ENCODE data around the gene SPACA5B. TPM values are rescaled to one million over a fixed set of nuclear protein-coding genes. Genes with fewer than 3 reads are reported as not detected.

The SPACA5B gene
- total and polyA plus RNA-seq, 10 of the 15 experiments (the other 5 are each of a cell fraction or from before 2014, with no cell fraction given): 1.0 TPM; not detected in 9

DNA sequence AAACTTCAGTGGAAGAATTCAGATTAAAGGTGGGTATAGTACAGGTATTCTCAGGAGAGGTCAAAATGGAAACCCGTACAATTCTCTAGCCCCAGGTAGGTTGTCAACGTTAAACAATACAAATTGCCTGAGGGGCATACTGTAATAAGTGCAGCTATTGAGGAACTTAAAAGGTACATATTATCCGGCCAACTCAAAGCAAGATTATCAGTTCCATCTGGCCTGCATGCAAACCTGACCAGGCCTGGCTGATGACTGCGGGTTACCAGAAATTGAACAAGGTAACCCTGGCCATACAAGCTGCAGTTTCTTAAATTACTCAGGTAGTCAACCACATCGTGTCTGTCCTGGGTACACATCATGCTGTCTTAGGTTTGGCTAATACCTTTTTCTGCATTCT, 46.7 kb upstream of the SPACA5B start (continued):
- TF ChIP-seq, protein P1, sequence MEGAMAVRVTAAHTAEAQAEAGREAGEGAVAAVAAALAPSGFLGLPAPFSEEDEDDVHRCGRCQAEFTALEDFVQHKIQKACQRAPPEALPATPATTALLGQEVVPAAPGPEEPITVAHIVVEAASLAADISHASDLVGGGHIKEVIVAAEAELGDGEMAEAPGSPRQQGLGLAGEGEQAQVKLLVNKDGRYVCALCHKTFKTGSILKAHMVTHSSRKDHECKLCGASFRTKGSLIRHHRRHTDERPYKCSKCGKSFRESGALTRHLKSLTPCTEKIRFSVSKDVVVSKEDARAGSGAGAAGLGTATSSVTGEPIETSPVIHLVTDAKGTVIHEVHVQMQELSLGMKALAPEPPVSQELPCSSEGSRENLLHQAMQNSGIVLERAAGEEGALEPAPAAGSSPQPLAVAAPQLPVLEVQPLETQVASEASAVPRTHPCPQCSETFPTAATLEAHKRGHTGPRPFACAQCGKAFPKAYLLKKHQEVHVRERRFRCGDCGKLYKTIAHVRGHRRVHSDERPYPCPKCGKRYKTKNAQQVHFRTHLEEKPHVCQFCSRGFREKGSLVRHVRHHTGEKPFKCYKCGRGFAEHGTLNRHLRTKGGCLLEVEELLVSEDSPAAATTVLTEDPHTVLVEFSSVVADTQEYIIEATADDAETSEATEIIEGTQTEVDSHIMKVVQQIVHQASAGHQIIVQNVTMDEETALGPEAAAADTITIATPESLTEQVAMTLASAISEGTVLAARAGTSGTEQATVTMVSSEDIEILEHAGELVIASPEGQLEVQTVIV (IDR thresholded peaks at IDR 0.05; ENCODE audit: borderline replicate concordance, partially characterized antibody): no peak
- TF ChIP-seq MTA2 (IDR thresholded peaks at IDR 0.05; ENCODE audit: low read depth): no peak
- TF ChIP-seq, protein P2, sequence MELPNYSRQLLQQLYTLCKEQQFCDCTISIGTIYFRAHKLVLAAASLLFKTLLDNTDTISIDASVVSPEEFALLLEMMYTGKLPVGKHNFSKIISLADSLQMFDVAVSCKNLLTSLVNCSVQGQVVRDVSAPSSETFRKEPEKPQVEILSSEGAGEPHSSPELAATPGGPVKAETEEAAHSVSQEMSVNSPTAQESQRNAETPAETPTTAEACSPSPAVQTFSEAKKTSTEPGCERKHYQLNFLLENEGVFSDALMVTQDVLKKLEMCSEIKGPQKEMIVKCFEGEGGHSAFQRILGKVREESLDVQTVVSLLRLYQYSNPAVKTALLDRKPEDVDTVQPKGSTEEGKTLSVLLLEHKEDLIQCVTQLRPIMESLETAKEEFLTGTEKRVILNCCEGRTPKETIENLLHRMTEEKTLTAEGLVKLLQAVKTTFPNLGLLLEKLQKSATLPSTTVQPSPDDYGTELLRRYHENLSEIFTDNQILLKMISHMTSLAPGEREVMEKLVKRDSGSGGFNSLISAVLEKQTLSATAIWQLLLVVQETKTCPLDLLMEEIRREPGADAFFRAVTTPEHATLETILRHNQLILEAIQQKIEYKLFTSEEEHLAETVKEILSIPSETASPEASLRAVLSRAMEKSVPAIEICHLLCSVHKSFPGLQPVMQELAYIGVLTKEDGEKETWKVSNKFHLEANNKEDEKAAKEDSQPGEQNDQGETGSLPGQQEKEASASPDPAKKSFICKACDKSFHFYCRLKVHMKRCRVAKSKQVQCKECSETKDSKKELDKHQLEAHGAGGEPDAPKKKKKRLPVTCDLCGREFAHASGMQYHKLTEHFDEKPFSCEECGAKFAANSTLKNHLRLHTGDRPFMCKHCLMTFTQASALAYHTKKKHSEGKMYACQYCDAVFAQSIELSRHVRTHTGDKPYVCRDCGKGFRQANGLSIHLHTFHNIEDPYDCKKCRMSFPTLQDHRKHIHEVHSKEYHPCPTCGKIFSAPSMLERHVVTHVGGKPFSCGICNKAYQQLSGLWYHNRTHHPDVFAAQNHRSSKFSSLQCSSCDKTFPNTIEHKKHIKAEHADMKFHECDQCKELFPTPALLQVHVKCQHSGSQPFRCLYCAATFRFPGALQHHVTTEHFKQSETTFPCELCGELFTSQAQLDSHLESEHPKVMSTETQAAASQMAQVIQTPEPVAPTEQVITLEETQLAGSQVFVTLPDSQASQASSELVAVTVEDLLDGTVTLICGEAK (IDR thresholded peaks at IDR 0.05; ENCODE audit: borderline replicate concordance): no peak
- TF ChIP-seq, protein P3, sequence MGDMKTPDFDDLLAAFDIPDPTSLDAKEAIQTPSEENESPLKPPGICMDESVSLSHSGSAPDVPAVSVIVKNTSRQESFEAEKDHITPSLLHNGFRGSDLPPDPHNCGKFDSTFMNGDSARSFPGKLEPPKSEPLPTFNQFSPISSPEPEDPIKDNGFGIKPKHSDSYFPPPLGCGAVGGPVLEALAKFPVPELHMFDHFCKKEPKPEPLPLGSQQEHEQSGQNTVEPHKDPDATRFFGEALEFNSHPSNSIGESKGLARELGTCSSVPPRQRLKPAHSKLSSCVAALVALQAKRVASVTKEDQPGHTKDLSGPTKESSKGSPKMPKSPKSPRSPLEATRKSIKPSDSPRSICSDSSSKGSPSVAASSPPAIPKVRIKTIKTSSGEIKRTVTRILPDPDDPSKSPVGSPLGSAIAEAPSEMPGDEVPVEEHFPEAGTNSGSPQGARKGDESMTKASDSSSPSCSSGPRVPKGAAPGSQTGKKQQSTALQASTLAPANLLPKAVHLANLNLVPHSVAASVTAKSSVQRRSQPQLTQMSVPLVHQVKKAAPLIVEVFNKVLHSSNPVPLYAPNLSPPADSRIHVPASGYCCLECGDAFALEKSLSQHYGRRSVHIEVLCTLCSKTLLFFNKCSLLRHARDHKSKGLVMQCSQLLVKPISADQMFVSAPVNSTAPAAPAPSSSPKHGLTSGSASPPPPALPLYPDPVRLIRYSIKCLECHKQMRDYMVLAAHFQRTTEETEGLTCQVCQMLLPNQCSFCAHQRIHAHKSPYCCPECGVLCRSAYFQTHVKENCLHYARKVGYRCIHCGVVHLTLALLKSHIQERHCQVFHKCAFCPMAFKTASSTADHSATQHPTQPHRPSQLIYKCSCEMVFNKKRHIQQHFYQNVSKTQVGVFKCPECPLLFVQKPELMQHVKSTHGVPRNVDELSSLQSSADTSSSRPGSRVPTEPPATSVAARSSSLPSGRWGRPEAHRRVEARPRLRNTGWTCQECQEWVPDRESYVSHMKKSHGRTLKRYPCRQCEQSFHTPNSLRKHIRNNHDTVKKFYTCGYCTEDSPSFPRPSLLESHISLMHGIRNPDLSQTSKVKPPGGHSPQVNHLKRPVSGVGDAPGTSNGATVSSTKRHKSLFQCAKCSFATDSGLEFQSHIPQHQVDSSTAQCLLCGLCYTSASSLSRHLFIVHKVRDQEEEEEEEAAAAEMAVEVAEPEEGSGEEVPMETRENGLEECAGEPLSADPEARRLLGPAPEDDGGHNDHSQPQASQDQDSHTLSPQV (IDR thresholded peaks at IDR 0.05): no peak
